Glomerular endothelial cell (primary cell): Measurements from ENCODE around the gene EFCAB14. TPM values are rescaled to one million over a fixed set of nuclear protein-coding genes. Genes with fewer than 3 reads are reported as not detected.
"Not testable (repeated sequence)": the region's sequence is repeated elsewhere in the genome, so short reads cannot be mapped to it uniquely, and the experiment has no call there.

Experiments used
- DNase-seq: peaks from one replicate; pipeline ENCODE4 v3.0.0-alpha.2; 2011; ENCODE audit warnings: low read depth, low spot score; ENCODE audit errors: extremely low read depth
- total RNA-seq: library from RNA; depleted of rRNA; stranded (reverse); fragments of >200 nt; gene quantifications from 2 replicates; pipeline ENCODE4 v1.2.3, GENCODE V29; 2015

The EFCAB14 gene
- total RNA-seq, 1 donor from 2014 or later = 177 TPM

DNA sequence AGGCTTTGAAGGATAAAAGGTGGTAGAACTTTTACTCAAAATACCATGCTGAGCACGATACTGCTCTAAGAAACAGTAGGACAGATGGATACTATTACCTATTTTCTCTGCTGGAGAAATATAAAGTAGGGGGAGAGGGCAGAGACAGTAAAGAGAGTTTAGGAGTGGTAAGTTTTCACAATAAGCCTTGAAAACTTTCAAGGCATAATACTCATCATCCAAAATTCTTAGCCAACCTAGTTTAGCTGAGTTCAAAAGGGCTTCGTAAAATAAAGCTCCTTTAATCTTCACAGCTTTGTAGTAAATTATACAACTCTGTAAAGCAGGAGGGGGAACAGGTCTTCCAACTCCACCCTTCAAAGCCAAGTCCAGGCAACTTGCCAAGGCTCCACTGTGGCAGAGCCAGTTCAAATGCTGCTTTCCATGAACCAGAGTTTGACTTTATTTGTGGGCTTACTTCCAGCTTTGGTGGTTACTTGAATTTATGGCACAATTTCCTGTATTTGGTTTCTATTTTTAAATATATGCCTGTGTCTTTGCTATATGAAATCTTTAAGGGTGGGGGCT lies 31.7 kb downstream of the EFCAB14 start:
- DNase-seq = no peak

DNA sequence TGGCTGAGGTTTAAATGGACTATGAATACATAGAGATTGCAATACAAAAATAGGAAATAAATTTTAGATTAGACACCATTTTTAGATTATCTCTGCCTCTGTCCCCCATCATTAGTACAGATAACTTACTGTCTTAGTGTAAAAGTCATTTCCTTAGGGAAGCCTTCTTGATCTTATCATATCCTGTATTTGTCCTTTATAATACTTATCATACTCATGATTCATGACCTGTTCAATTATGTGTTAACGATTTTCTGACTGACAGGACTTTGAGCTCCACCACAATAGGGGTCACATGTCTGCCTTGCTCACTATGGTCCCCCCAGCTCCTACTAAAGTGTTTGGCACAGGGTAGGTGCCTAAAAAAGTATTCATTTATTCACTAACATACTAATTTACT lies 32.7 kb downstream of the EFCAB14 start:
- no peak for DNase-seq

DNA sequence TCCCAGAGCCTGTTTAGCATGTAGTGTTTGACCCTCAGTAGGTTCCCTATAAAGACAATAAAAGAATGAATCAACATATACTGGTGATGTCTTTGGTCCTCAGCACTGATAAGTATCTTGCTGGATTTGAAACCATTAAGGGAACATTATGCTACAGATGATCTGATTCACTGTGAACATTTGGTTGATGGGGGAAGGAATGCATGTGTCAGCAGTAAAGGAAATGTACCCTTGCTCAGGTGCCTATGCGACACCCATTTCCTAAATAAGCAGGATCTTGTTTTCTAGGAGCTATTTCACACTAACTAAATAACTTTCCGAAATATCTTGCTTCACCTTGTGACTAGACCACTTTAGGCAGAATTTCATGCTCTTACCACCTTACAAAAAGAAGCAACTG lies 34.2 kb downstream of the EFCAB14 start:
- no peak for DNase-seq

DNA sequence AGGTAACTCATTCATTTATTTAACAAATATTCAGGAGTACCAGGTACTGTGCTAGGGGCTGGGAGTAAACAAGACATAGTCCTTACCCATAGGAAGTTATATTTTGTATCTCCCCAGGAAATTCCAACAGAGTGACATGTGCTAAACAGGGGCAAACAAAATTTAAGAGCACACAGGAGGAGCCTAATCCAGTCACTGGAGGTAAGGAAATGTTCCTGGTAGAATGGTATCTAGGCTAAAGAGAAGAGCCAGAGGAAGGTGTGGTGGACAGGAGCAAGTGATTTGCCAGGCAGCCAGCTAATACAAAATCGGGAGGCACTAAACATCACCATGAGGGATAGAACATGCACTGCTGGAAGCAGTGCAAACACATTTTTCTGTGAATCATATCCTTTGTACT lies 36.9 kb downstream of the EFCAB14 start:
- DNase-seq = no peak

DNA sequence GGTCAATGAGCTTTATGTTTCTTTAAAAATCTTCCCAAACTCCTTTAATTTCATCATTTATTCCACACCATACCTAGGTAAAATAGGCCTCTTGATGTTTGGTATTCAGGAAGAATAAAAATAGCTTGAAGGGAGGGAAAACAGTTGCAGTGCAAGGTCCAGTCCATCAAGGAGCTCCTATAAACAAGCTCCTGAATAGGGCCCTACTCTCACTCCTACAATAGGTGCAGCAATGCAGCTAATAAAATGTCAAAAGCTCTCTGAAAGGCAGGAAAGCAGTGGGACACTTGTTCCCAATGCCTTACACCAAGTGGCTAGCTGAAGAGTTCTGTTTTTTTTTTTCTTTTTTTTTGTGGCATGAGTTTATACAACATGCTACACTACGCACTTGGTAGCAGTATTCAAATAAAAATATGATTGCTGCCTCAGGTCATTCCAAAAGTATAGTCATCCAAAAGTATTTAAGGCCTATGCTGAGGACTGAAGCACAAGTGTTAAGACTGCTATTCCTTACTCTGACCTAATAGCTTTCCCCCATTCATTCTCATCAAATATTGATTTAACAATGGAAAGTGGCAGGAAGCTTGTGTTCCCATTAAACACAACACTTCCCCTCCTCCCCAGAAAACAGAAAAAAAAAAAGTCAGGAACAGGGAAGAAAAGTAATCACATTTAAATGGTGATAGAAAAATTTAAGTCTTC lies 37.4 kb downstream of the EFCAB14 start:
- DNase-seq = no peak

DNA sequence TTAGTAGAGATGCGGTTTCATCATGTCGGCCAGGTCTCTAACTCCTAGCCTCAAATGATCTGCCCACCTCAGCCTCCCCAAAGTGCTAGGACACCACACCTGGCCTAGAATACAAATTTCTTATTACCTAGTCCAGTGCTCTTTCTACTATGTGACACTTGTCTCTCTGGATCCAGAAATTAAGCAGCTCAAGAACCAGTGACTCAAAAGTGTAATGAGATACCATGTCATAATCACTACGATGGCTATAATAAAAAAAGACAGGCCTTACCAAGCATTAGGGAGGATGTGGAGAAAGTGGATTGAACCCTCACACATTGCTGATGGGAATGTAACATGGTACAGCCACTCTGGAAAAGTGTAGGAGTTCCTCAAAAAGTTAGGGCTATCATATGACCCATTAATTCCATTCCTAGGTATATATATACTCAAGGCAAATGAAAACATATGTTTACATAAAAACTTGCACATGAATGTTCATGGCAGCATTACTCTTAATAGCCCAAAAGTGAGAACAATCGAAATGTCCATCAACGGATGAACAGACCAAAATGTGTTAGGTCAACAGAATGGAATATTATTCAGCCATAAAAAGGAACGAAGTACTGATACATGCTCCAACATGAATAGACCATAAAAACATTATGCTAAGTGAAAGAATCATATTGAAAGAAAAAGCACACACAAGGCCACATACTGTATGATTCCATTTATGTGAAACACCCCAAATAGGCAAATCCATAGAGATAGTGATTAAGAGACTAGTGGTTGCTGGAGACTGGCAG lies 38.9 kb downstream of the EFCAB14 start:
- no peak for DNase-seq

DNA sequence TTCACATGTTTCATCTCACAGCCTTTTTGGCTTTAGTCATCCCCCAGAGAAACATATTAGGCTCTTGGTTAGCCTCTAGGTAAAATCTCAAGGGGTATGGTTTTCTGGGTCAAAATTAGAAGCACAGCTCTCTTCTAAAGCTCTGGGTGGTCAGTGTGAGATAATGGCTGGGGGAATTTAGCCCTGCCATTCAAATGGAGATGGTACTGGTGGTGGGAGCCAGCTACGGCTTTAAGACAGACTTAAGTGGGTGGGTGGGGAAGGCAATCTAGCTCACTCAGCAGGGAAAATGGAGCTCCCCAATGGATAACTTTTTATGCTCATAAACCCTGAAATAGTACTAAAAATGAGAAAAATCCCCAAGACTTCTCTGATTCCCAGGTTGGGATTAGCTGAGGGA lies 41.6 kb downstream of the EFCAB14 start:
- DNase-seq = no peak

DNA sequence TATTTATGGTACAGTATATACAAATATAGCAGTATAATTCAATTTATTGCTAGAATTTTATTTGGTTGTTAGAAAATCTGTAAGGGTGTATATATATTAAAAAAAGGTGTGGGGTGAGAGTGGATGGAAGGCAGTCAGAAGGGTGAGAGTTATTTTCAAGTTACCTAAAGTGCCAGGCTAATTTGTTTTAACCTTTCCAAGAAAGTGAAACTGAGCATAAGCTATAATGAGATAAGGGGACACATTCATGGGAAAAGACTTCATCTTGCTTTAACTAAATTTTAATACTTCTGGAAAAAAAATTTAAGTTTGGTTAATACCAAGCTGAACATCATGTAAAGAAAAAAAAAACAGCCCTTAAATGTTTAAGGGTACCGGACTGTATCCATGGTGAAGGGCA lies 42.4 kb downstream of the EFCAB14 start:
- DNase-seq = no peak

DNA sequence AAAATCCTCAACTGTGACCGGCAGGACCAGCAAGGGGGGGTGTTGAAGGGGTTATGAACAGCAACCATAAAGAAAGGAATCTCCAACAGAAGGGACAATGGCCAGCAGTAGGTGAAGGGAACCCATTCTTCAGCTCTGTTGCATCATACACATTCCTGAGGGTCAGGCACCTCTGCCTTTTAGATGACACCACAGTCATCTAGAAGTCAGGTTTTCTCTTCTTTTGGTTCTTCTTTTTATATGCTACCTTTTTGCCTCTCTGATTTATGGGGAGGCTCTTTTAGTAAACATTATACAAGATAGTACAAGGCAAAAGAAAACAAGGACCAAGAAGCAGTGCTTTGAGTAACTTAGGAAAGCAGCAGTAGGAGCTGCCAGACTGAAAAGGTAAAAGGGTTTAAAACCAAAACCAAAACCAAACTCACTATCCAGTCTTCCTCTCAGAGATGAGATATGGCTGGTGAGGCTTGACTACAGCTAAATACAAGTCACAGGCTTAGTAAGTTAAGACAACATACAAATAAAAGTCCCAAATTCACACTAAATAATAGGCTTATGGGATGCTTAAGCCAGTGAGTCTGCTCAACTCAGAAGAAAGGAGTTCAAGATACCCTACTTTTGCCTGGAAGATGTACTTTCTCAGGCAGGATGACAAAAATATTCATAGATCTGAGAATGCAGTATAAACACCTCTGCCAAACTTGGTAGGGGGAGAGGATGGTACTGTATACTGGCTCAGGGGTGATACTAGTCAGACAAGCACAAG lies 43.2 kb downstream of the EFCAB14 start:
- no peak for DNase-seq

DNA sequence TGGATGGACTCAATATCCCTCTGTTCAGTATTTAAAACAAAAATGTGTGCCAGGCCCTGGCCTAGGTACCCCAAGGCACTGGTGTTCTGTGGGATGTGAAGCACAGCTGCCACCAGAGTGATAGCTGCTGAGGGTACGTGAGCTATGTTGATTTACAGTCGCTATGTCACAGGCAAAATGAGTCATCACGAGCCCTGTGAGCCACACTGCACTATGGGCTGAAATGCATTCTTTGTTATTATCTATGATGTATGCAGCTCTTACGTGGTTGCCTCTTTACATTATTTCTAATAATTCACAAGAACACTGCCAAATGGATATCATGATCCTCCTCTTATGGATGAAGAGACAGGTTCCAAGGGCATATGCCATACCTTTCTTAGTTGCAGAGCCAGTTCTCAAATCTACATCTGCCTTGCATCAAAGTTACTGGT lies 45.1 kb downstream of the EFCAB14 start:
- DNase-seq = no peak

DNA sequence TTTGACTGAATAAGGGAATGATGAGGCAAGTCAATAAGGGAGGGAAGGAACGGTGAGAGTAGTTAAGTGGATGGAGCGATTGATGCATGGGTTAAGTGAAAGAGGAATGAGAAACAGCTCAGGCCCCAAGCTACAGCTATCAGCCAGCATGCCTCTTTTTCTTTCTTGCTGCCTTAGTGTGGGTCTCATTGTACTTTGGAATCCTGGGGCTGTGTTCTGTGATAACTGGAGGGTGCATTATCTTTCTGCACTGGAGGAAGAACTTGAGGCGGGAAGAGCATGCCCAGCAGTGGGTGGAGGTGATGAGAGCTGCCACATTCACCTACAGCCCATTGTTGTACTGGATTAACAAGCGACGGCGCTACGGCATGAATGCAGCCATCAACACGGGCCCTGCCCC lies 46.2 kb downstream of the EFCAB14 start:
- DNase-seq = no peak

DNA sequence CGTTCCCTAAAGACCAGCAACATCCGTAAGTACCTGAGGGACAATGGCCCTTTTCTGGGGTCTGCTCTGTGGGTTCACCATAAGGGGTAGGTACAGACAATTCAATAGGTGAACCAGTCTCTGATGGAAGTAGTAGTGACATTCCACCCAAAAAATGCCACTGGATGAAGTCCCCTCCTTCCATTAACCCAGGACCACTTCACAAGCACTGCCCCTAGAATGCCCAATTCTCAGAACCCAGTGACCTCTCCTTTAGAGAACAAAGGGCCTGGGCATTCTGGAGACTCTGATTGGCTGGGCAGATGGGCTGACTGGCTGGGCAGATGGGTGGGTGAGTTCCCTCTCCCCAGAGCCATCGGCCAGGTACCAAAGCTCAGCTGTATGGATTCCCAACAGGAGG lies 47.4 kb downstream of the EFCAB14 start, which contains the start of gene TEX38:
TSS of gene TEX38 (plus strand) at position 301 of the 400 bp plus-strand sequence. CDS start at position 382, 81 bp downstream.
- DNase-seq = no peak

DNA sequence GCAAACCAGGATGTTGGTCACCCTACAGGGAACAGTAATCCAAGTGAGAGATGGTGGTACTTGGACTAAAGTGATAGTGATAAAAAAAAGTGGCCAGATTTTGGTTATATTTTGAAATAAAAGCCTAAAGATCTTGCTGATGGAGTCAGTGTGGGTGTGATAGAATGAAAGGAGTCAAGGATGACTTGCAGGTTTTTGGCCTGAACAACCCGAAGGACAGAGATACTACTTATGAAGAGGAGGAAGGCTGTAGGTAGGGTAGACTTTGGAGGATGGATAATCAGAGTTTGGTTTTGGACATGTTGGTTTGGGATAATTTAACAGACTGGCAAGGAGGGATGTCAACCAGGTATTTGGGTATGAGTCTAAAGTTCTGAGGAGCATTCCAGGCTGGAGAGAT lies 48.8 kb downstream of the EFCAB14 start:
- no peak for DNase-seq

DNA sequence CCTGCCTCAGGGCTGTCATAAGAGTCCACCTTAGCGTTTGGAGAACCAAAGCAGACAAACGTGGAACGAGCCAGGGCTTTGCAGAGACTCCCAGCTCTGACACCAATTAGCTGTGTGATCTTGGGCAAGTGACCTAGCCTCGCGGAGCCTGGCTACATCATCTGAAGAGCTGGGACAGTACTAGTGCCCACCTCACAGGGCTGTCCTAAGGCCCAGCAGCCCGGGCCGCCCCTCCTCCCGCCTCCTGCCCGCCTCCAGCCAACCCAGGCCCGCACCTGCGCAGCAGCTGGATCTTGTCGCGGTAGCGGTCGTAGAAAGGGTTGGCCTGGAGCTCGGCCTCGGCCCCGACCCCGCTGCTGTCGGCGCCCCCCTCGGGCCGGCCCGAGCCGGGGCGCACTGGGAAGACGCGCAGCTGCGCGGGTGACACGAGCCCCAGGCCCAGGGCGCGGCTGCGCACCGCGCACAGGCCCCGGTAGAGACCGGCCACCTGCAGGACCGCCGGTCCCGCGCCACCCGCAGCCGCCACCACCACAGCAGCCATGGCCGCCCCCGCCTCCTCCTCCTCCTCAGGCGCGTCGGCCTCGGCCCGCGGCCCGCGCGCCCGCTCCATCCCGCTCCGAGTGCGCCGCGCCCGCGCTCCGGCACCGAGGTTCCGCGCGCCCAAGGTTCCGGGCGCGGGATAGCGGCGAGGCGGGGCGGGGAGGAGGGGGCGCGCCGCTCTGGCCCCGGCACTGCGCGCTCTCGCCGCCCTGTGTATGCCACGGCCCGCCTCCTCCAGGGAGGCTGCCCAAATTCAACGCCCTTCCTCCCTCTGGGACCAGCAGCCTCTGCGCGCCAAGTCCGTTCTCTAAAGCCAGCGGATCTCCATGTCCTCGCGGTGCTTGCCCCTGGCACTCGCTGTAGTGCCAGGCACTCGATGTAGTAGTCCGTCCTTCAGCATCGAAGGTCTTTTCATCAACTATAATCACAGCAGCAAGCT lies 50.8 kb downstream of the EFCAB14 start, which contains the start of gene ATPAF1:
TSS of gene ATPAF1 (minus strand) at position 583 of the 979 bp plus-strand sequence. CDS start at position 541, 42 bp downstream.
- DNase-seq = no peak

DNA sequence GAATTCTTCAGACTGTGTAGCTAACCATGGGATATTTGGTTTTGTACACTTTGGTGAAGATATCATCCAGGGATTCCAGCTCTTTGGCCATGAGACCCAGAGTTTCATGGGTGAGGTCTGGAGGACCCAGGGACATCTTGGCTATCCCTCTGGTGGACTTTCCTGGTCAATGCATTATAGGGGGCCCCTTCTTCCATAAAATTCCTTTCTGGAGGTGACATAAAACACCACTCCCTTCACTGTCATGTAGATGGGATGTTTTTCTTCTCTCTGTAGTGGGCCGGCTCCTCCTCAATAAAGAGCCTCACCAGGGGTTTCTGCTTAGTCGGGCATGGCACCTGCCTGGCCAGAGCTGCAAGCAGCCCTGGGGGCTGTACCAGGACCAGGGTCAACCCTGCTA lies 52.9 kb downstream of the EFCAB14 start:
- DNase-seq = no peak

DNA sequence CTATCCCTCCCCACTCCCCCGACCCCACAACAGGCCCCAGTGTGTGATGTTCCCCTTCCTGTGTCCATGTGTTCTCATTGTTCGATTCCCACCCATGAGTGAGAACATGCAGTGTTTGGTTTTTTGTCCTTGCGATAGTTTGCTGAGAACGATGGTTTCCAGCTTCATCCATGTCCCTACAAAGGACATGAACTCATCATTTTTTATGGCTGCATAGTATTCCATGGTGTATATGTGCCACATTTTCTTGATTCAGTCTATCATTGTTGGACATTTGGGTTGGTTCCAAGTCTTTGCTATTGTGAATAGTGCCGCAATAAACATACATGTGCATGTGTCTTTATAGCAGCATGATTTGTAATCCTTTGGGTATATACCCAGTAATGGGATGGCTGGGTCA lies 56.0 kb downstream of the EFCAB14 start:
- DNase-seq = not testable (repeated sequence)

DNA sequence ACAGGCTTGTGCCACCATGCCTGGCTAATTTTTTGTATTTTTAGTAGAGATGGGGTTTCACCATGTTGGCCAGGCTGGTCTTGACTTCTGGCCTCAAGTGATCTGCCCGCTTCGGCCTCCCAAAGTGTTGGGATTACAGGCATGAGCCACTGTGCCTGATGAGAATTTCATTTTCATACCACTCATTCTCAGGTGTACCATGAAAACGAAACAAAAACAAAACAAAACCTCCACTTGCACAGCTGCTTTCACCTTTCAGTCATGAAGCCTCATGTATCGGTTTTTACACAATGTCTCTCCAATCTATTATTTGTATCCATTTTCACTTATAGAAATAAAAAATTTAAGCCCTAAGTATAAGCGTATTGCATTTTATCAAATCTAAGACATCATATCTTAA lies 58.8 kb downstream of the EFCAB14 start:
- not testable (repeated sequence) for DNase-seq

DNA sequence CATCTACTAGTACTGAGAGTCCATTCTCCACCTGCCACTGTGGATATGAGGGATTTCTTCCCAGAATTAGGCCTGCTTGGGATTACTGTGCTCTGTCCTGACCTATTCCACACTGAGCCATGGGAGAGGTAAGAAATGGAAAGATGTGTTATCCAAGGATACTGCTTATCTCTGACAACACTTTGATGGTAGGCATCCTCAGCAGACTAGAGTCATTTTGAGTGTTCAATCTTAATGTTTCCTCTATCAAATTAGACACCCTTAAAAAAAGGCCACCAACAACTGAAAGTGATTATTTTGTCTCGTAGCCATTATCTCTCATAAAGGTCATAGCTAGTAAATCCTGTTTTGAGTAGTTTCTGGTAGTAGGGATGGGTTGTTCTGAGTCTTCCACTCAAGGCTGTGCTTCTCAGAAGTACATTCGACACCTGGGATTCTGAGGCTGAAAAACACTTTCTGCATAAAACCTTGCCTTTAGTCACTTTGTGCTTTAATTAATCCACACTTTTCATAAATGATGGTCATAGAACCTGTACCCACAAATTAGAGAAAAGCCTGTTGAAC lies 59.5 kb downstream of the EFCAB14 start:
- DNase-seq = no peak

DNA sequence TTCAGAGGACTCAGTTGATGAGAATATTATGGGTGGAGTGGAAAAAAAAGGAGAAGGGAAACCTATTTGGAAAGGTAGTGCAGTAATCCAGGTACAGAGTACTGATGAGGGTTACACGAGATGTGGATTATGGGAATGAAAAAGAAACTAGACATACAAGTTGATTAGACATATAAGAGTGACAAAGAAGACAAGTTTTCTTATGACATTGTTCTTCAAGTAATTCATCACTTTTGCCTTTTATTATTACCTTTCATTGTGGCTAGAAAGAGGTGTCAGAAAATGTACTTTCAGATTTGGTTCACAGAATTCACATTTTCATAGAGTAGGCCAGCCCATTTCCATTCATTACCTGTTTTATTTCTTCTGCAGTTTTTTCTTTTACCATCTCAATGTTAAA lies 61.1 kb downstream of the EFCAB14 start:
- DNase-seq = no peak
